GM10266 (cell line): ENCODE results near the gene SCUBE1.
"Not testable (repeated sequence)": the region's sequence is repeated elsewhere in the genome, so short reads cannot be mapped to it uniquely, and the experiment has no call there.

Experiments used
- DNase-seq: peaks from one replicate; pipeline ENCODE4 v3.0.0; 2012; ENCODE audit errors: extremely low spot score
- CTCF ChIP-seq: IDR thresholded peaks from 2 replicates; pipeline ENCODE4 v1.5.1; 2012; ENCODE audit warnings: mild to moderate bottlenecking, low read depth; ENCODE audit not compliant: control insufficient read depth, insufficient read depth; ENCODE audit errors: missing control alignments

Gene SCUBE1

GRCh38 chr22:43375951-43376455 is 32.8 kb upstream of the SCUBE1 start:
- TF ChIP-seq CTCF: no peak
- DNase-seq: no peak

GRCh38 chr22:43370036-43370435 is 26.9 kb upstream of the SCUBE1 start:
- no peak for TF ChIP-seq CTCF
- DNase-seq: no peak

- DNase-seq: no peak
- TF ChIP-seq CTCF: no peak
Observed at GRCh38 chr22:43365715-43366440, 22.7 kb upstream of the SCUBE1 start.

- no peak for TF ChIP-seq CTCF
- DNase-seq: no peak
Observed at GRCh38 chr22:43364169-43364435, 20.9 kb upstream of the SCUBE1 start.

GRCh38 chr22:43363315-43364168 is 20.4 kb upstream of the SCUBE1 start:
- no peak for TF ChIP-seq CTCF
- no peak for DNase-seq

GRCh38 chr22:43360576-43360975 is 17.4 kb upstream of the SCUBE1 start:
- no peak for DNase-seq
- no peak for TF ChIP-seq CTCF

- TF ChIP-seq CTCF: no peak
- no peak for DNase-seq
Observed at GRCh38 chr22:43356881-43357280, 13.7 kb upstream of the SCUBE1 start.

GRCh38 chr22:43355688-43356087 is 12.5 kb upstream of the SCUBE1 start:
- DNase-seq: not testable (repeated sequence)
